HCT116 (cell line): ENCODE data around the gene TNC. TPM values are rescaled to one million over a fixed set of nuclear protein-coding genes. Genes with fewer than 3 reads are reported as not detected.

Experiments used
- ATAC-seq: fragments of 200-7000 bp; cut with Tn5 transposase; 2 replicates; pipeline ENCODE4 v1.9.1; 2020; ENCODE audit warnings: mild to moderate bottlenecking, moderate library complexity
- BruUV-seq: library from RNA; stranded (reverse); fragments of 400-500 nt; replicated peaks from 2 replicates; lab custom pipeline; 2021; lab: Mats Ljungman, UMichigan
- CTCF ChIA-PET: fragments of 300-600 bp; sonication (Branson Sonifier 250); formaldehyde crosslinking; loops from one replicate; lab custom pipeline; 2021; ENCODE audit warnings: antibody characterized with exemption; lab: Charles Lee
- POLR2A ChIA-PET: fragments of 300-600, 350-600 bp; sonication (Branson Sonifier 250); formaldehyde crosslinking; loops from one replicate; lab custom pipeline; 2021; ENCODE audit warnings: antibody characterized with exemption; lab: Charles Lee
- RAD21 ChIA-PET, 2 experiments: fragments of 300-600 bp; sonication (Branson Sonifier 250); formaldehyde crosslinking; loops; one replicate each; lab custom pipeline; 2023; ENCODE audit warnings: low total read pairs in 2 of 2; ENCODE audit not compliant: uncharacterized antibody in 2 of 2, unreplicated experiment in 2 of 2, low non-redundant PET in 1 of 2; lab: Charles Lee
- DNase-seq: peaks from one replicate; pipeline ENCODE4 v3.0.0-alpha.2; 2010; ENCODE audit warnings: low read depth, low spot score
- H2AFZ ChIP-seq: fragments of 200-600 bp; shearing (Covaris generic), sonication (generic); 2 replicates; pipeline ENCODE4 v1.6.1; 2017; ENCODE audit warnings: low read depth, mixed run types, mixed read lengths, antibody characterized with exemption, low read length; ENCODE audit not compliant: poor library complexity, severe bottlenecking
- H3K27ac ChIP-seq: 2 replicates; pipeline ENCODE4 v1.5.1; 2012; ENCODE audit warnings: low read depth, low read length
- H3K27me3 ChIP-seq: fragments of 200-600 bp; sonication (generic); 2 replicates; pipeline ENCODE4 v1.6.1; 2016; ENCODE audit warnings: mixed run types, low read length, mixed read lengths; ENCODE audit not compliant: insufficient read depth
- H3K36me3 ChIP-seq, 2 experiments: fragments of 200-500 bp in 1 of 2; fragments of 200-600 bp in 1 of 2; sonication (Bioruptor generic) in 1 of 2; sonication (generic) in 1 of 2; 2 replicates each; pipeline versions ENCODE4 v1.5.1 to v1.6.1; 2014 to 2016; ENCODE audit warnings: low read length in 2 of 2, inconsistent platforms in 1 of 2, mixed read lengths in 1 of 2, mixed run types in 1 of 2; ENCODE audit not compliant: insufficient read depth in 2 of 2, control insufficient read depth in 1 of 2
- H3K4me1 ChIP-seq, 2 experiments: fragments of 200-600 bp in 1 of 2; sonication (generic) in 1 of 2; 2 replicates each; pipeline versions ENCODE4 v1.5.1 to v1.6.1; 2012 to 2017; ENCODE audit warnings: low read length in 2 of 2, inconsistent platforms in 1 of 2, mild to moderate bottlenecking in 1 of 2, mixed read lengths in 1 of 2, mixed run types in 1 of 2, moderate library complexity in 1 of 2; ENCODE audit not compliant: insufficient read depth in 2 of 2, control insufficient read depth in 1 of 2
- H3K4me2 ChIP-seq: fragments of 200-600 bp; sonication (generic); 2 replicates; pipeline ENCODE4 v1.6.1; 2017; ENCODE audit warnings: mixed run types, low read length, mixed read lengths
- H3K4me3 ChIP-seq, 2 experiments: fragments of 200-600 bp in 1 of 2; sonication (generic) in 1 of 2; replicated peaks in 1 of 2; 2 replicates each; pipeline ENCODE4 v1.5.1; 2011 to 2016; ENCODE audit warnings: low read length in 2 of 2, control low read depth in 1 of 2, low read depth in 1 of 2, mild to moderate bottlenecking in 1 of 2, mixed read lengths in 1 of 2, mixed run types in 1 of 2
- H3K79me2 ChIP-seq: fragments of 200-600 bp; sonication (generic); 2 replicates; pipeline ENCODE4 v1.6.1; 2017; ENCODE audit warnings: mild to moderate bottlenecking, mixed run types, low read length, moderate library complexity, mixed read lengths; ENCODE audit not compliant: insufficient read depth
- H3K9ac ChIP-seq: fragments of 200-600 bp; sonication (generic); 2 replicates; pipeline ENCODE4 v1.6.1; 2016; ENCODE audit warnings: low read length, mixed read lengths
- H3K9me2 ChIP-seq: fragments of 200-600 bp; sonication (generic), shearing (Covaris generic); 2 replicates; pipeline ENCODE4 v1.6.1; 2017; ENCODE audit warnings: mixed run types, mild to moderate bottlenecking, moderate library complexity; ENCODE audit not compliant: insufficient read depth
- H3K9me3 ChIP-seq, 2 experiments: fragments of 200-500 bp in 1 of 2; fragments of 200-600 bp in 1 of 2; sonication (Bioruptor generic) in 1 of 2; sonication (generic) in 1 of 2; 2 replicates each; pipeline ENCODE4 v1.6.1; 2014 to 2017; ENCODE audit warnings: low read length in 2 of 2, mixed read lengths in 2 of 2, inconsistent platforms in 1 of 2, low read depth in 1 of 2, mild to moderate bottlenecking in 1 of 2, mixed run types in 1 of 2, moderate library complexity in 1 of 2; ENCODE audit not compliant: control insufficient read depth in 1 of 2, insufficient read depth in 1 of 2
- H4K20me1 ChIP-seq: fragments of 200-600 bp; sonication (generic), shearing (Covaris generic); 2 replicates; pipeline ENCODE4 v1.6.1; 2017; ENCODE audit warnings: mixed run types, mild to moderate bottlenecking, moderate library complexity; ENCODE audit not compliant: insufficient read depth
- CBX3 ChIP-seq: IDR thresholded peaks from 2 replicates; pipeline ENCODE4 v1.6.1; 2012; ENCODE audit warnings: low read depth
- CEBPB ChIP-seq: IDR thresholded peaks from 2 replicates; pipeline ENCODE4 v1.6.1; 2012; ENCODE audit warnings: low read depth
- EGR1 ChIP-seq: IDR thresholded peaks from 2 replicates; pipeline ENCODE4 v1.6.1; 2012; ENCODE audit warnings: low read depth
- EZH2 ChIP-seq: fragments of 200-600 bp; sonication (generic); IDR thresholded peaks from 2 replicates; pipeline ENCODE4 v1.6.1; 2017; ENCODE audit warnings: antibody characterized with exemption, mixed run types
- EZH2phosphoT487 ChIP-seq: fragments of 200-600 bp; IDR thresholded peaks from 2 replicates; pipeline ENCODE4 v1.6.1; 2018; ENCODE audit warnings: antibody characterized with exemption, borderline replicate concordance
- FOSL1 ChIP-seq: IDR thresholded peaks from 2 replicates; pipeline ENCODE4 v1.6.1; 2012; ENCODE audit warnings: low read depth
- POLR2A ChIP-seq: IDR thresholded peaks from 2 replicates; pipeline ENCODE4 v1.7.0; 2011; ENCODE audit warnings: borderline replicate concordance; ENCODE audit not compliant: insufficient read depth, insufficient read length; ENCODE audit errors: extremely low read depth
- POLR2AphosphoS5 ChIP-seq: IDR thresholded peaks from 2 replicates; pipeline ENCODE4 v1.6.1; 2011; ENCODE audit warnings: mild to moderate bottlenecking, low read depth, low read length, moderate library complexity
- RAD21 ChIP-seq: IDR thresholded peaks from 2 replicates; pipeline ENCODE4 v1.6.1; 2012; ENCODE audit warnings: low read depth, mild to moderate bottlenecking
- REST ChIP-seq: IDR thresholded peaks from 2 replicates; pipeline ENCODE4 v1.6.1; 2012; ENCODE audit warnings: low read depth
- SP1 ChIP-seq: IDR thresholded peaks from 2 replicates; pipeline ENCODE4 v1.6.1; 2012; ENCODE audit warnings: low read depth
- TCF7L2 ChIP-seq: IDR thresholded peaks from 2 replicates; pipeline ENCODE4 v1.7.0; 2011; ENCODE audit warnings: borderline replicate concordance, inconsistent platforms; ENCODE audit not compliant: insufficient read depth, insufficient read length; ENCODE audit errors: extremely low read depth
- ZFX ChIP-seq: fragments of 450-650 bp; IDR thresholded peaks from 2 replicates; pipeline ENCODE4 v1.6.1; 2017
- ZNF274 ChIP-seq: fragments of 200-500 bp; sonication (Bioruptor generic); IDR thresholded peaks from 2 replicates; pipeline ENCODE4 v1.6.1; 2014; ENCODE audit warnings: mild to moderate bottlenecking, low read depth, low read length, inconsistent platforms
- intact Hi-C: fragments of 100-400 bp; cut with micrococcal nuclease; formaldehyde crosslinking; loops from 2 replicates; pipeline ENCODE4 v1.10.0; 2022
- total RNA-seq: library from RNA; stranded (reverse); gene quantifications from one replicate; pipeline ENCODE4 v1.2.1, GENCODE V29; 2021; ENCODE audit not compliant: unreplicated experiment
- TF ChIP-seq, protein P1 (sequence below): IDR thresholded peaks from 2 replicates; pipeline ENCODE4 v1.6.1; 2012
- TF ChIP-seq, protein P2 (sequence below), 3 experiments: fragments of 200-600 bp in 1 of 3; sonication (generic) in 1 of 3; IDR thresholded peaks in 2 of 3; conservative IDR thresholded peaks in 1 of 3; 2 replicates each; pipeline ENCODE4 v1.5.1; 2012 to 2017; ENCODE audit warnings: low read depth in 2 of 3, low read length in 2 of 3, antibody characterized with exemption in 1 of 3, borderline replicate concordance in 1 of 3, control low read depth in 1 of 3, mild to moderate bottlenecking in 1 of 3, mixed read lengths in 1 of 3, mixed run types in 1 of 3, moderate library complexity in 1 of 3; ENCODE audit not compliant: insufficient read depth in 1 of 3

TNC gene
- total RNA-seq, 1 experiment from 2014 or later, result 0.49 TPM

- no peak overlapping the region for H2AFZ ChIP-seq
- H3K36me3 ChIP-seq, result no peaks in the 10 kb centered on the region
- no peak for ATAC-seq
- H3K4me2 ChIP-seq, result no peak overlapping the region
- CTCF ChIA-PET, result no interaction called here
- H4K20me1 ChIP-seq, result no peaks in the 10 kb centered on the region
- peaks cover 26% of the 10 kb centered on the region for H3K27me3 ChIP-seq
- H3K9me3 ChIP-seq, result no peaks in the 10 kb centered on the region
- no peaks in the 10 kb centered on the region for H3K9me2 ChIP-seq
- no peak overlapping the region for H3K27ac ChIP-seq
- RAD21 ChIA-PET, result no interaction called here
- no peak for DNase-seq
- H3K9ac ChIP-seq, result no peak overlapping the region
- TF ChIP-seq RAD21, result no peak
- TF ChIP-seq CBX3, result no peak
- TF ChIP-seq CEBPB, result no peak
- no peak for TF ChIP-seq POLR2A
- no peak for TF ChIP-seq SP1
- TF ChIP-seq TCF7L2, result no peak
- TF ChIP-seq, protein P1, sequence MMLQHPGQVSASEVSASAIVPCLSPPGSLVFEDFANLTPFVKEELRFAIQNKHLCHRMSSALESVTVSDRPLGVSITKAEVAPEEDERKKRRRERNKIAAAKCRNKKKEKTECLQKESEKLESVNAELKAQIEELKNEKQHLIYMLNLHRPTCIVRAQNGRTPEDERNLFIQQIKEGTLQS, result no peak
- no peak for TF ChIP-seq EGR1
- no peak for TF ChIP-seq EZH2phosphoT487
- no peak for TF ChIP-seq ZNF274
- TF ChIP-seq ZFX, result no peak
- TF ChIP-seq, protein P2, sequence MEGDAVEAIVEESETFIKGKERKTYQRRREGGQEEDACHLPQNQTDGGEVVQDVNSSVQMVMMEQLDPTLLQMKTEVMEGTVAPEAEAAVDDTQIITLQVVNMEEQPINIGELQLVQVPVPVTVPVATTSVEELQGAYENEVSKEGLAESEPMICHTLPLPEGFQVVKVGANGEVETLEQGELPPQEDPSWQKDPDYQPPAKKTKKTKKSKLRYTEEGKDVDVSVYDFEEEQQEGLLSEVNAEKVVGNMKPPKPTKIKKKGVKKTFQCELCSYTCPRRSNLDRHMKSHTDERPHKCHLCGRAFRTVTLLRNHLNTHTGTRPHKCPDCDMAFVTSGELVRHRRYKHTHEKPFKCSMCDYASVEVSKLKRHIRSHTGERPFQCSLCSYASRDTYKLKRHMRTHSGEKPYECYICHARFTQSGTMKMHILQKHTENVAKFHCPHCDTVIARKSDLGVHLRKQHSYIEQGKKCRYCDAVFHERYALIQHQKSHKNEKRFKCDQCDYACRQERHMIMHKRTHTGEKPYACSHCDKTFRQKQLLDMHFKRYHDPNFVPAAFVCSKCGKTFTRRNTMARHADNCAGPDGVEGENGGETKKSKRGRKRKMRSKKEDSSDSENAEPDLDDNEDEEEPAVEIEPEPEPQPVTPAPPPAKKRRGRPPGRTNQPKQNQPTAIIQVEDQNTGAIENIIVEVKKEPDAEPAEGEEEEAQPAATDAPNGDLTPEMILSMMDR (IDR thresholded peaks at IDR 0.05 in 2 of 3, conservative IDR thresholded peaks at IDR 0.05 in 1 of 3; ENCODE audit: borderline replicate concordance in 1 of 3, insufficient read depth in 1 of 3, low read depth in 2 of 3, low read length in 2 of 3), result no peak
- no peak for TF ChIP-seq REST
- no peak for TF ChIP-seq EZH2
- no peak for TF ChIP-seq FOSL1
- TF ChIP-seq POLR2AphosphoS5, result no peak
- POLR2A ChIA-PET, result no interaction called here
- no peak overlapping the region for H3K4me3 ChIP-seq
- intact Hi-C loops, result no loop called here
- BruUV-seq, result no TSS peak
- no peaks in the 10 kb centered on the region for H3K4me1 ChIP-seq
- H3K79me2 ChIP-seq, result no peaks in the 10 kb centered on the region
These were observed 122.2 kb downstream of the TNC start for GRCh38 chr9:114995681-114996221.
